Stimulated activated effector memory CD8-positive, alpha-beta T cell treated with anti-CD3 and anti-CD28 coated beads, Interleukin-12 subunit alpha, Interleukin-12 subunit beta, amount 100 ng/mL, for 72 hours (primary cell): ENCODE data around the gene DPP6.

Experiments used
- ATAC-seq: fragments of 150-1000 bp; cut with Tn5 transposase; 2 replicates; pipeline ENCODE4 v1.10.0; 2021
- DNase-seq, 2 donors: peaks; one replicate each; pipeline ENCODE4 v3.0.0; 2021 to 2022; ENCODE audit warnings: low spot score in 2 of 2
- H3K27ac Mint-ChIP-seq: one replicate; pipeline ENCODE4 v1.8.0; 2022; ENCODE audit warnings: mild to moderate bottlenecking, mixed read lengths
- H3K36me3 Mint-ChIP-seq: one replicate; pipeline ENCODE4 v1.8.0; 2022; ENCODE audit warnings: mild to moderate bottlenecking, mixed read lengths
- H3K4me1 Mint-ChIP-seq: one replicate; pipeline ENCODE4 v1.8.0; 2022; ENCODE audit warnings: mixed read lengths
- H3K4me3 Mint-ChIP-seq: one replicate; pipeline ENCODE4 v1.8.0; 2022; ENCODE audit warnings: mild to moderate bottlenecking, mixed read lengths
- H3K9me3 Mint-ChIP-seq: one replicate; pipeline ENCODE4 v1.8.0; 2022; ENCODE audit warnings: mixed read lengths

Gene DPP6

DNA sequence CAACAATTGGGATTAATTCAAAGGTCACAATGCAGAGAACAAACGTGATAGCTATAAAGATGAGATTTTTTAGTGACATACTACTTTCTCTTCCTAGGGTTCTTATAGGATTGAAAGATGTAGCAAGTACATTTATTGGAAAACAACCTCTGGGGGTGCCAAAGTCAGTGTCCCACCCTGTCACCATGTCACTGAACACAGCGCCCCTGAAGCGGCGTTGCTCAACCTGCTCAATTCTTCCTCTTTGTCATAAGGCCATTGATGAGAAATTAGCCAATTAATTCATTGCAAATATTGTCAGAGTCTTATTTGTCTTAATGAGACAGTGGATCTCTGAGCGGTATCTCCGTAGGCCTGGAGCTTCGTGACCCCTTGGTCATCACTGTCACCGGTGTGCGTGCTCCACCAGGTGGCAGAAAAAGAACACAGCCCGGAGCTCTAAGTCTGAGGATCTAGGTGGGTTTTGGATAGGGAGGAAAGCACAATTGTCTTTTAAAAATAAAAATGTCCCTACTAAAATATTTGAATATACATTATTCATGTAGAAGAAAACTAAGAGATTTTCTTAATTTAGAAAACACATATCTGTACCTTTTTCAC, 588.2 kb downstream of the DPP6 start:
- peaks cover 6% of the 10 kb centered on the region for H3K9me3 Mint-ChIP-seq
- H3K4me3 Mint-ChIP-seq: no peak overlapping the region
- H3K27ac Mint-ChIP-seq: no peak overlapping the region
- no peaks in the 10 kb centered on the region for H3K36me3 Mint-ChIP-seq
- no peak for DNase-seq
- no peak for ATAC-seq
- no peaks in the 10 kb centered on the region for H3K4me1 Mint-ChIP-seq

DNA sequence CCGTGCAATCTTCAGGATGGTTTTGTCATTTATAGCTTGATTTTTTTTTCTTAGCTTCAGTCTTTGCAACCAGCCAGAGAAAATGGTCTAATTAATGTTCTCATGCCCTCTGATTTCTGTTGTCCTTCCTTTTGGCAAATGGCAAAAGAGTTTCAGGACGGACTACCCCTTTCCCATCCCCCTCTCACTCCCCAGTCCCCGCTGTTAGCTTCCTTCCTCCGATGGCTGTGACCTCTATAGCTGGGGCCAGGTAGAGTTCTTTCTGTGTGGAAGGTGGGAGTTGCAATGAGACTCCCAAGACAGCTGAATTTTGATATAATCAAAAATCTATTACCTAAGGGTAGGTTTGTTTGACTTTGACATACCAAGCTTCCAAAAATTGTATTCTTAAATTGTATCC, 588.7 kb downstream of the DPP6 start:
- peaks cover 6% of the 10 kb centered on the region for H3K9me3 Mint-ChIP-seq
- H3K4me3 Mint-ChIP-seq: no peak overlapping the region
- ATAC-seq (no peak), DNase-seq (no peak)
- no peaks in the 10 kb centered on the region for H3K36me3 Mint-ChIP-seq
- H3K27ac Mint-ChIP-seq: no peak overlapping the region
- no peaks in the 10 kb centered on the region for H3K4me1 Mint-ChIP-seq

DNA sequence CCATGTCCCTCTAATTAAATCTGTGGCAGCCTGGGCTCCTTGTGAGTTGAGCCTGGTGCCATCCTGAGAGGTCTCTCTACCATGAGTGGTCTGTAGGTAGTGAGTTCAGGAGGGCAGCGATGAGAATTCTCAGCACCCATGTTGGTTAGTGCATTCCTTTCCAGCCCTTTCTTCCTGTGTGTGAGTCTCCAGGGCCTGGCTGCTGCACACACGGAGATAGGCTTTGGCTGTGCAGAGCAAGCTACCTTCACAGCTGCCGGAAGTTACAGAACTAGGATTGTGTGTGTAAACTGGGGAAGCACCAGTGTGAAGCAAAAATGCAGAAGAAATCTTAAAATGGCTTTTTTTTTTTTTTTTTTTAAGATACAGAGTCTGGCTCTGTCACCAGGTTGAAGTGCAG, 592.2 kb downstream of the DPP6 start:
- H3K9me3 Mint-ChIP-seq: peaks cover 3% of the 10 kb centered on the region
- DNase-seq (no peak), ATAC-seq (no peak)
- H3K36me3 Mint-ChIP-seq: no peaks in the 10 kb centered on the region
- H3K27ac Mint-ChIP-seq: no peak overlapping the region
- no peak overlapping the region for H3K4me3 Mint-ChIP-seq
- no peaks in the 10 kb centered on the region for H3K4me1 Mint-ChIP-seq

DNA sequence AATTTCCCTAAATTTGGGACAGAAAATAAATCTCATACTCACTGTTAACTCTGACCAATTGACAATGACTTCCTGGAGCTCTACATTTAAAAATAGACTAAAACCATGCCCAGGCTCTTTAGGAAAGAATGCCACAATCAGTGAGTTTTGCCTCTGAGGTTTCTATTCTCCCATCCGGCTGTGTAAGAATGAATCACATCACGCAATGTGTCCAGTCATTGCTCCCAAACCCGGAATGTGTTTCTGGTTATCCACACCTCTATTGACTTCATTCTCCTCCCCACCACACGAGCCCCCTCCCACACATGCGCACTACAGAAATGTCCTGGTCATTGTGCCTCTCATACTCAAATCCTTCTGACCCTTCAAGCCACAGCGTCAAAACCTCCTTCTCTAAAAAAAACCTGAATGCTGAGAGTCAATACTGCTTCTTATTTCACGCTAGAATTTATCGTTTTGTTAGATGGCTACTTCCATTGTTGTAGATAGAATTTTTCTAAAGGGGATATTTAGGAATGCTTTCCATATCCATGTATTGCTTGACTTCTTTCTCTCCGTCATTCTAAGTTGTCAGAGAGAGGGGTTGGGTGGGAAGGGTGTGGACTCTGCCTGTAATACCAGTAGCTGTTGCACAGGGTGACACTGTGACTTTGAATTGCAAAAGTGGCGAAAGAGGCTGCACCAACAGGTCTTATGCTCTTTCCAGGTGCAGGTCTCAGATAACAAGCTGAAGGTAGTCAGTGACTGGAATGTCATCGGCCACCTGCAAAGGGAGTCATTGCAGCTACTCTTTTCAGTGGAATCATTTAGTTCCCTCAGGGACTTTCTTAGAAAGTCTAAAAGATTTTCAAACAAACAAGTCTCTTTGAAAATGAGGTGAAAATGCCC, 594.2 kb downstream of the DPP6 start:
- Mint-ChIP-seq H3K9me3 (peaks cover 3% of the 10 kb centered on the region), H3K36me3 (no peaks in the 10 kb centered on the region), H3K4me3 (no peak overlapping the region), H3K27ac (no peak overlapping the region), H3K4me1 (no peaks in the 10 kb centered on the region)
- ATAC-seq (no peak), DNase-seq (no peak)

DNA sequence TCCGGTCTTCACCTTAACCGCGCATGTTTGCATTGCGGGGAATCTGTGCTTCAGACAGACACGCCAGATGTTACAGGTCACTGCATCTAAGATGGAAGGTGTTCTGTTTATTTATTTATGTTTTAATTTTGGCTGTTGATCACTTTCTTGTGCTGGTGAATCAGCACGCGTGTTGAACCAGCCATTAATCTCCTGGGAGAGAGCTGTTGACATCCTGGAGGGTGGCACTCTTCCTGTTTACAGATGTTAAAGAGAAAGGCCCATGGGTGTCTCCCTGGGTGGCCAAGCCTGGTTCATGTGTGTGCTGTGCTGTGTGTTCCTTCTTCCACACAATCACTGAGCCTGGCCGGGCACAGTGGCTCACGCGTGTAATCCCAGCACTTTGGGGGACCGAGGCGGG, 595.4 kb downstream of the DPP6 start:
- ATAC-seq (no peak), DNase-seq (no peak)
- H3K27ac Mint-ChIP-seq: no peak overlapping the region
- H3K9me3 Mint-ChIP-seq: peaks cover 3% of the 10 kb centered on the region
- no peak overlapping the region for H3K4me3 Mint-ChIP-seq
- H3K36me3 Mint-ChIP-seq: no peaks in the 10 kb centered on the region
- H3K4me1 Mint-ChIP-seq: no peaks in the 10 kb centered on the region

DNA sequence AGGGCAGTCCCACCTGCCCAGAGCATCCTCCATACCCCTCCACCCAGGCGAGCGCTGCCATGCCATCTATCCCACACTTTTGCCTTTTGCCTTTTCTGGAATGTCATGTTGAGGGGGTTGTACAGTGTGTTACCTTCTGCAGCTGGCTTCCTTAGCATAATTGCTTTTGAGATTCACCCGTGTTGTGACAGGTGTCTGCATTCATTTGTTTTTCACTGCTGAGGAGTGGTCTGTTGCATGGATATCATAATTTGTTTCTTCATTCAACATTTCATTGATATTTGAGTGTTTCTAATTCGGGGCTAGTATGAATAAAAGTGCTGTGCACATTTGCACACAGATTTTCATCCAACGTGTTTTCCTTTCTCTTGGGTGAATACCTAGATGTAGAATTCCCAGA, 596.8 kb downstream of the DPP6 start:
- Mint-ChIP-seq H3K27ac (no peak overlapping the region), H3K9me3 (peaks cover 3% of the 10 kb centered on the region), H3K4me1 (no peaks in the 10 kb centered on the region), H3K4me3 (no peak overlapping the region), H3K36me3 (no peaks in the 10 kb centered on the region)
- DNase-seq: no peak
- ATAC-seq: no peak

DNA sequence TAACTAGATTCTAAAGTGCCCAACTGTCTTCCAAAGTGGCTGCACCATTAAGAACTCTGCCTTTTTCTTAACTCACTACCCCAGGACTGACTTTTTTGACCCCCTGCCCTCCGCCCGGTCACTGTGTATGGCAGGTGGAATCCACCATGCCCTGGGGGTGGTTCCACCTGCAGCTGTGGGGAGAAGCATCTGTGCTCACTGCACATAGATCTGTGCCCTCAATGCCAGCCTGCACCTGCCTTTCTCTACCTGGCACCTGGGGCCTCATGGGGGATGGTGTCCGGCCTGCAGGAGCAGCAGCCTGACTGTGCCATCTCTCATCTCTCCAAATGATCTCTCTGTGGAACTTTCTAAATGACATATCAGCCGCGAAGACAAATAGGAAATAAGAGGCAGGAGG, 597.2 kb downstream of the DPP6 start:
- no peak for DNase-seq
- no peak overlapping the region for H3K4me3 Mint-ChIP-seq
- no peaks in the 10 kb centered on the region for H3K4me1 Mint-ChIP-seq
- H3K36me3 Mint-ChIP-seq: no peaks in the 10 kb centered on the region
- H3K27ac Mint-ChIP-seq: no peak overlapping the region
- ATAC-seq: no peak
- peaks cover 3% of the 10 kb centered on the region for H3K9me3 Mint-ChIP-seq

DNA sequence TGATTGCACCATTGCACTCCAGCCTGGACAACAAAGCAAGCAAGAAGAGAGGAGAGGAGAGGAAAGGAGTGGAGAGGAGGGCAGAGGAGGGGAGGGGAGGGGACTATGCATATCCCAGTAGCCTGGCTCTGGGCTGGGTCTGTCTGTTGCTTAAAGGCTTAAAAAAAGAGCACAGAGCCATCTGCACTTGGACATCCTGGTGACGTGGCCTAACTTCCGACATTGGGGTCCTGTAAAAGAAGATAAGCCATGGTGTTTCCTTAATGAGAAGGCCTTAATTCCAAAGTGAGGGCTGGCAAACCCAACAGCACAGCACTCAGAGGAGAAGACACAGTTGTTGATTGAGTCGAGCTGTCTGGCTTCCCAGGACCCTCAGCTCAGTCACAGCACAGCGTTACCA, 598.1 kb downstream of the DPP6 start:
- no peaks in the 10 kb centered on the region for H3K36me3 Mint-ChIP-seq

DNA sequence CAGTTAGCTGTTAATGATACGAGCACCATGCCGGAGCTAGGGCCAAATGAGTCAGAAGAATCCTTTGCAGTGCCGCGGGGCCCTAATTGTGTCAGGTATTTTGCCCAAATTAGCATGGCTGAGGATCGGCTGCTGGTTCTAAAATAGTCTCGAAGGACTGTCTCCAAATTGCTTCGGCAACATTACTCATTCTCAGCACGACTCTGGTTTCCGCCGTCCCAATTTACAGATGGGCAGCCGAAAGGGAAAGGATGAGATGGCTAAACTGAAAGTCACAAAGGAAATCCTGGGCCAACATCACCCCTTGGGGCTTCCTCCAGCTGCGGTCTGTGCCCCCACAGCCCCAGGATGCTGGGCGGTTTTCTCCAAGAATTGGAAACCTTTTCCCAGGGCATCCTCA, 599.3 kb downstream of the DPP6 start:
- H3K9me3 Mint-ChIP-seq: peaks cover 3% of the 10 kb centered on the region
- no peak overlapping the region for H3K27ac Mint-ChIP-seq
- H3K4me1 Mint-ChIP-seq: no peaks in the 10 kb centered on the region

More for the DNA sequence above, 598.1 kb downstream of the DPP6 start:
- Mint-ChIP-seq H3K4me1 (no peaks in the 10 kb centered on the region), H3K9me3 (peaks cover 3% of the 10 kb centered on the region), H3K4me3 (no peak overlapping the region), H3K27ac (no peak overlapping the region)
- ATAC-seq (no peak), DNase-seq (no peak)

DNA sequence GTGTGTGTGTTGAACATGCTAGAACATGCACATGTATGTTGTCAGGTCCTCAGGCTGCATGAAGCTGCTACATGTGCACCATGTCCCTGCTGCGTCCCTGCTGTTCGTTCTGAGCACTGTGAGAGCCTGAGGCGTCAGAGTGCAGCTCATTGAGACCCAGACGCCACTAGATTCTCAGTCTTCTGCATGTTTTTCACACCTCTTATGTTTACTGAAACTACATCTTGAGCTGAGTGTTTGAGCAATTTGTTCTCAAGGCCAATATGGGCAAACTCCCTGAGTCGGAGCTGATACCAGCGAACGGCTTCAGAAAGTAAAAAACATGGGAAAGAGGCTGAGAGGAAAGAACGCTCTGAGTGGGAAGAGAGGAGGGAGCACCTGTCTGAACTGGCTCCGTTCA, 600.4 kb downstream of the DPP6 start:
- no peak overlapping the region for H3K4me3 Mint-ChIP-seq
- H3K27ac Mint-ChIP-seq: no peak overlapping the region

More for the DNA sequence above, 599.3 kb downstream of the DPP6 start:
- no peak for ATAC-seq
- DNase-seq: no peak
- no peaks in the 10 kb centered on the region for H3K36me3 Mint-ChIP-seq
- no peak overlapping the region for H3K4me3 Mint-ChIP-seq

DNA sequence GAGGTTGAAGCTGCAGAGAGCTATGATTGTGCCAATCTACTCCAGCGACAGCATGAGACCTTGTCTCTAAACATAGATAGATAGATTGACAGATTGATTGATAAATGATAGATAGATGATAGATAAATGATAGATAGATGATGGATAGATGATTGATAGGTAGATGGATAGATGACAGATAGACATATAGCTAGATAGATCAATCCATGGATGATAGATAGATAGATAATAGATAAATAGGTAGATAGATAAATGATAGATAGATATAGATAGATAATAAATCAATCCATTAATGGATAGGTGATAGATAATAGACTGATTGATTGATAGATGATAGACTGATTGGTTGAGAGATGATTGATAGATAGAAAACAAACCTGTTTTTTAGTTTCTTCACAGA, 601.1 kb downstream of the DPP6 start:
- no peaks in the 10 kb centered on the region for H3K4me1 Mint-ChIP-seq
- ATAC-seq (no peak), DNase-seq (no peak)
- peaks cover 5% of the 10 kb centered on the region for H3K9me3 Mint-ChIP-seq
- no peak overlapping the region for H3K4me3 Mint-ChIP-seq
- no peak overlapping the region for H3K27ac Mint-ChIP-seq
- no peaks in the 10 kb centered on the region for H3K36me3 Mint-ChIP-seq

More for the DNA sequence above, 600.4 kb downstream of the DPP6 start:
- no peak for DNase-seq
- no peak for ATAC-seq
- Mint-ChIP-seq H3K9me3 (peaks cover 4% of the 10 kb centered on the region), H3K36me3 (no peaks in the 10 kb centered on the region), H3K4me1 (no peaks in the 10 kb centered on the region)

DNA sequence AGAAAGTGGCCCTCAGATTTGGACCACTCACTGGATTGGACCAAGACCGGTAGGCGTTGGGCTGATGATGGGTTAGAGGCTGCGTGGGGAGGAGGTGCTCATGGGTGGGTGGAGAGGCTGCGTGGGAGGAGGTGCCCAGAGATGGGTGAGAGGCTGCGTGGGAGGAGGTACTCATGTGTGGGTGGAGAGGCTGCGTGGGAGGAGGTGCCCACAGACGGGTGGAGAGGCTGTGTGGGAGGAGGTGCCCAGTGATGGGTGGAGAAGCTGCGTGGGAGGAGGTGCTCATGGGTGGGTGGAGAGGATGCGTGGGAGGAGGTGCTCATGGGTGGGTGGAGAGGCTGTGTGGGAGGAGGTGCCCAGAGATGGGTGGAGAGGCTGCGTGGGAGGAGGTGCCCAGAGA, 604.4 kb downstream of the DPP6 start:
- no peaks in the 10 kb centered on the region for H3K4me1 Mint-ChIP-seq
- DNase-seq (no peak), ATAC-seq (no peak)
- H3K36me3 Mint-ChIP-seq: no peaks in the 10 kb centered on the region
- no peak overlapping the region for H3K27ac Mint-ChIP-seq
- H3K9me3 Mint-ChIP-seq: peaks cover 16% of the 10 kb centered on the region
- no peak overlapping the region for H3K4me3 Mint-ChIP-seq

DNA sequence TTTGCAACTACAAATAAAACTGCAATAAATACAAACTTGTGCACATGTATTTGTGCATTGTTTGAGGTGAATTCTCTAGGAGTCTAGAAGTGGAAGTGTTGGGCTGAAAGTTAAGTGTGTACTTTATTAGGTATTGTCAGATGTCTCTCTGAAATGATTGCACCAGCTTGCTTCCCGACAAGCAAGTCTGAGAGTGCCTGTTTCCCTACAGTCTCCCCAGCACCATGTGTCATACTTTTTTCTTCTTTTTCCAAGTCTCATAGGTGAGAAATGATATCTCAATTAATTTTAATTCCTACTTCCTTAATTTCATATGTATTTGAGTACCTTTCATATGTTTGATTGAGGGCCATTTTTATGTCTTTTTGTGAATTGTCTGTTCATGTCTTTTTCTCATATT, 614.6 kb downstream of the DPP6 start:
- Mint-ChIP-seq H3K4me1 (no peaks in the 10 kb centered on the region), H3K9me3 (peaks cover 3% of the 10 kb centered on the region), H3K27ac (no peak overlapping the region), H3K36me3 (no peaks in the 10 kb centered on the region), H3K4me3 (no peak overlapping the region)
- DNase-seq (no peak), ATAC-seq (no peak)

DNA sequence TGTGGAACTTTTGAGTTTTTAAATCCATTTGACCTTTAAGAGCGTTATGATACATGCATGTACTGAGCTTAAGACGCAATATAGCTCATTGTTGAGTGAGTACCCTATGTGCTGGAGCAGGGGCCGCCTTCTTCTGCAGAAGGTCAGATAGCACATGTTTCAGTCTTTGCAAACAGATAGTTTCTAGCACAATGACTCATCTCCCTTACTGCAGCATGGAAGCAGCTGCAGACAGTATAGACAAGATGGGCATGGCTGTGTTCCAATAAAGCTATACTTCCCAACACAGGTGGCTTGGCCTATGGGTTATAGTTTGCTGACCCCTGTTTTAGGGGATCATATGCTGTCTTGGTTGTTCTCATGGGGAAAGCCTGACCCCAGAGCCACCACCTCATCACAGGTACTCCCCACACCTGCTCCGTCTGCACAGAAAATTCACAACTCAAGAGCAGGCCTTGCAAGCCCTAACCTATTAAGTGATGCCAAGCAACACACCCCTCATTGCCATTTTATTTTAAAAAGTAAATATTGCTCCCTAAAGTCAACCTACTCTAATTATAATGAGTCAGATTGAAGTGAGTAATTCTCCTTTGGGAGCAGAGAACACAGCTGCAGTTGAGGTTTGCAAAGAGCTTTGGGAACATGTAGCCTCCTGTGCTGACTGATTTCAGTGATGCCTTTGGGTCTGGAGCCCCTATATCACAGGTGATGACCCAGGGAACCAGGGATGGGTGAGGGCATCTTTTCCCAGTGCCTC, 620.6 kb downstream of the DPP6 start:
- H3K9me3 Mint-ChIP-seq: no peaks in the 10 kb centered on the region

DNA sequence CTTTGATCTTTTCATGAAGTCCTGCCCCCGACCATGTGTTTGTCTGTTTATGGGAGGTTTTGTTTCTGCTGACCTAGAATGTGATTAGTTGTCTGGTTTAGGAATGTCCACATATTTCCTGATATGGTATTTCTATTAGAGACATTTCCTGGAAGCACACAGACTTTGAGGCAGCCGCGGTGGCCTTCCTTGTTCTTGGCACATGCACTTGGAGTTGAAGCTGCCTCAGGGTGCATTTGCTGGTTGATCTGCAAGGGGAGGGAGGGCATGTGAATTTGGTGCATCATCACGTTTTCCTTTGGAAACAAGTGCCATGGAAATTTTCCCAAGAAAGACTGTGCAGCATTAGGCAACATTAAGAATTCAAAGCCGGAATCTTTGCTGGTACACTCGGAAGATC, 622.0 kb downstream of the DPP6 start:
- ATAC-seq (no peak), DNase-seq (no peak)
- Mint-ChIP-seq H3K4me1 (no peaks in the 10 kb centered on the region), H3K4me3 (no peak overlapping the region), H3K36me3 (no peaks in the 10 kb centered on the region), H3K27ac (no peak overlapping the region), H3K9me3 (peaks cover 3% of the 10 kb centered on the region)

More for the DNA sequence above, 620.6 kb downstream of the DPP6 start:
- Mint-ChIP-seq H3K27ac (no peak overlapping the region), H3K36me3 (no peaks in the 10 kb centered on the region), H3K4me3 (no peak overlapping the region), H3K4me1 (no peaks in the 10 kb centered on the region)
- ATAC-seq (no peak), DNase-seq (no peak)

DNA sequence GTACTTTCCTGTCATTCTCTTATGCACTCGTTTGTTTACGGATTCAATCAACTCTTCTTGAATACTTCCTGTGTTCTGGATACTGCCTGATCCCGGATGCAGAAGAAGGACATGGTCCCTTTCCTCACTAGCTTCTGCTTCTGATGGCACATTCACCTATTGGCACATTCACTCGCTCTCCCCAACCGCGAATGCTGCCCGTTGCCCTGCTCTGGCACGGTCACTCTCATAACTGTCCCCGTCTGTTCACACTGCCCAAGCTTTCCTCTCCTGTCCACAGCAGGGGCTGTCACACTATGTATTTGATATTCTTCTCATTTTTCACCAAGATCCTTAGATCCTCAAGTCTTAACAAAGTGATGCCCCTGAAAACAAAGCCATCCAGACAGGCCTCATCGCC, 623.4 kb downstream of the DPP6 start:
- H3K27ac Mint-ChIP-seq: no peak overlapping the region
- no peak overlapping the region for H3K4me3 Mint-ChIP-seq
- no peaks in the 10 kb centered on the region for H3K36me3 Mint-ChIP-seq
- ATAC-seq (no peak), DNase-seq (no peak)
- H3K9me3 Mint-ChIP-seq: peaks cover 3% of the 10 kb centered on the region
- no peaks in the 10 kb centered on the region for H3K4me1 Mint-ChIP-seq
